Liver (tissue), 9 donors: ENCODE data around the gene TRIML1. TPM values are rescaled to one million over a fixed set of nuclear protein-coding genes. Genes with fewer than 3 reads are reported as not detected.

ENCODE experiments used
- DNase-seq: peaks from one replicate; pipeline ENCODE4 v3.0.0-alpha.2; 2017; ENCODE audit warnings: low spot score
- H3K27ac ChIP-seq, 2 donors: one replicate each; pipeline ENCODE4 v1.7.0; 2013; ENCODE audit warnings: inconsistent platforms in 2 of 2, low read length in 2 of 2, control low read depth in 1 of 2, low read depth in 1 of 2, mild to moderate bottlenecking in 1 of 2
- H3K27me3 ChIP-seq, 4 donors: one replicate each; pipeline versions ENCODE4 v1.6.1 to v1.7.0; 2013; ENCODE audit warnings: low read length in 3 of 4, inconsistent platforms in 1 of 4, mild to moderate bottlenecking in 1 of 4, moderate library complexity in 1 of 4; ENCODE audit not compliant: control insufficient read depth in 4 of 4, insufficient read depth in 4 of 4
- H3K36me3 ChIP-seq, 4 donors: one replicate each; pipeline versions ENCODE4 v1.6.1 to v1.7.0; 2013; ENCODE audit warnings: low read length in 3 of 4, mild to moderate bottlenecking in 3 of 4, low read depth in 1 of 4, moderate library complexity in 1 of 4; ENCODE audit not compliant: control insufficient read depth in 4 of 4, insufficient read depth in 3 of 4
- H3K4me1 ChIP-seq, 4 donors: one replicate each; pipeline versions ENCODE4 v1.6.1 to v1.7.0; 2013; ENCODE audit warnings: low read length in 3 of 4, mild to moderate bottlenecking in 3 of 4, moderate library complexity in 1 of 4; ENCODE audit not compliant: control insufficient read depth in 4 of 4, insufficient read depth in 4 of 4
- H3K4me3 ChIP-seq, 3 donors: one replicate each; pipeline versions ENCODE4 v1.6.1 to v1.7.0; 2013; ENCODE audit warnings: low read length in 3 of 3, control low read depth in 1 of 3, low read depth in 1 of 3, mild to moderate bottlenecking in 1 of 3
- H3K9ac ChIP-seq, 2 donors: one replicate each; pipeline ENCODE4 v1.7.0; 2013; ENCODE audit warnings: low read length in 2 of 2, mild to moderate bottlenecking in 2 of 2, moderate library complexity in 2 of 2, control low read depth in 1 of 2, low read depth in 1 of 2
- H3K9me3 ChIP-seq, 4 donors: one replicate each; pipeline versions ENCODE4 v1.6.1 to v1.7.0; 2013; ENCODE audit warnings: low read length in 3 of 4; ENCODE audit not compliant: control insufficient read depth in 4 of 4
- ATF3 ChIP-seq: IDR thresholded peaks from 2 replicates; pipeline ENCODE4 v1.6.1; 2016; ENCODE audit warnings: antibody characterized with exemption
- CTCF ChIP-seq: fragments of 150-350 bp; IDR thresholded peaks from 2 replicates; pipeline ENCODE4 v1.5.1; 2017; ENCODE audit warnings: improper control_type of control experiment, low read depth, low read length; ENCODE audit not compliant: missing input control
- EGR1 ChIP-seq, 2 donors: IDR thresholded peaks; 2 replicates each; pipeline ENCODE4 v1.6.1; 2016 to 2018; ENCODE audit warnings: antibody characterized with exemption in 2 of 2, low read depth in 2 of 2
- FOXA1 ChIP-seq: IDR thresholded peaks from 2 replicates; pipeline ENCODE4 v1.6.1; 2016; ENCODE audit warnings: antibody characterized with exemption
- FOXA2 ChIP-seq: IDR thresholded peaks from 2 replicates; pipeline ENCODE4 v1.6.1; 2016; ENCODE audit warnings: antibody characterized with exemption
- GABPA ChIP-seq, 2 donors: IDR thresholded peaks in 1 of 2; conservative IDR thresholded peaks in 1 of 2; 2 replicates each; pipeline ENCODE4 v1.6.1; 2016; ENCODE audit warnings: antibody characterized with exemption in 2 of 2, mild to moderate bottlenecking in 1 of 2, moderate library complexity in 1 of 2
- HNF4A ChIP-seq, 2 donors: conservative IDR thresholded peaks; 2 replicates each; pipeline ENCODE4 v1.6.1; 2016; ENCODE audit warnings: antibody characterized with exemption in 2 of 2, mild to moderate bottlenecking in 2 of 2
- HNF4G ChIP-seq: IDR thresholded peaks from 2 replicates; pipeline ENCODE4 v1.6.1; 2016; ENCODE audit warnings: antibody characterized with exemption
- JUND ChIP-seq, 2 donors: IDR thresholded peaks; 2 replicates each; pipeline ENCODE4 v1.6.1; 2016; ENCODE audit warnings: antibody characterized with exemption in 2 of 2
- MAX ChIP-seq: IDR thresholded peaks from 2 replicates; pipeline ENCODE4 v1.6.1; 2016; ENCODE audit warnings: antibody characterized with exemption
- RAD21 ChIP-seq, 2 donors: IDR thresholded peaks; 2 replicates each; pipeline ENCODE4 v1.6.1; 2016; ENCODE audit warnings: antibody characterized with exemption in 2 of 2, mild to moderate bottlenecking in 2 of 2
- REST ChIP-seq: IDR thresholded peaks from 2 replicates; pipeline ENCODE4 v1.6.1; 2016; ENCODE audit warnings: antibody characterized with exemption, mild to moderate bottlenecking
- RXRA ChIP-seq, 2 donors: IDR thresholded peaks; 2 replicates each; pipeline ENCODE4 v1.6.1; 2017 to 2018; ENCODE audit warnings: antibody characterized with exemption in 2 of 2, mild to moderate bottlenecking in 1 of 2
- SP1 ChIP-seq: IDR thresholded peaks from 2 replicates; pipeline ENCODE4 v1.6.1; 2018; ENCODE audit warnings: antibody characterized with exemption, mild to moderate bottlenecking
- TAF1 ChIP-seq: conservative IDR thresholded peaks from 2 replicates; pipeline ENCODE4 v1.6.1; 2016; ENCODE audit warnings: antibody characterized with exemption, mild to moderate bottlenecking
- YY1 ChIP-seq: IDR thresholded peaks from 2 replicates; pipeline ENCODE4 v1.6.1; 2016; ENCODE audit warnings: antibody characterized with exemption, mild to moderate bottlenecking
- ZBTB33 ChIP-seq: IDR thresholded peaks from 2 replicates; pipeline ENCODE4 v1.6.1; 2016; ENCODE audit warnings: antibody characterized with exemption
- WGBS: extraction: QIAGEN DNeasy Blood & Tissue Kit; methylation state at CpG from one replicate; pipeline ENCODE4 v1.1.7; 2013; 5-methylcytosine and 5-hydroxymethylcytosine counted together
- polyA plus RNA-seq, 2 donors: library from polyadenylated mRNA; stranded (reverse) in 1 of 2; unstranded in 1 of 2; fragments of 200-250 nt in 1 of 2; fragments of >200 nt in 1 of 2; fragmentation: Nextera tagmentation in 1 of 2; extraction: Ambion mirVana in 1 of 2; gene quantifications; one replicate each; pipeline versions ENCODE4 v1.2.1 to v1.2.3, GENCODE V29; 2013 to 2015
- total RNA-seq, 2 donors: library from RNA; depleted of rRNA; stranded (reverse); fragments of >200 nt; gene quantifications; one replicate each; pipeline ENCODE4 v1.2.3, GENCODE V29; 2014
- donor health status: healthy.
- donor health status: healthy.
- donor health status: healthy.
- donor health status: healthy.
- donor health status: healthy.

Gene TRIML1
- total and polyA plus RNA-seq, 4 donors = not detected

- H3K27me3 ChIP-seq = peaks cover 0 to 3% (median 0%) of the 10 kb centered on the region in 4 donors
- TF ChIP-seq HNF4G (no peak), HNF4A (conservative IDR thresholded peaks at IDR 0.05) (no peak), YY1 (no peak), FOXA2 (no peak), SP1 (no peak), EGR1 (IDR thresholded peaks at IDR 0.05; ENCODE audit: low read depth in 2 of 2) (no peak), FOXA1 (no peak), RXRA (IDR thresholded peaks at IDR 0.05) (no peak), ZBTB33 (no peak), GABPA (IDR thresholded peaks at IDR 0.05 in 1 of 2, conservative IDR thresholded peaks at IDR 0.05 in 1 of 2) (no peak), MAX (no peak), REST (no peak), JUND (IDR thresholded peaks at IDR 0.05) (no peak), RAD21 (IDR thresholded peaks at IDR 0.05) (no peak), CTCF (no peak), ATF3 (no peak)
- no peak overlapping the region for H3K9ac ChIP-seq
- DNase-seq = no peak
- WGBS = 78% methylated on average over 6 of the region's 6 CpGs
- no peak overlapping the region for H3K27ac ChIP-seq
- no peaks in the 10 kb centered on the region for H3K4me1 ChIP-seq
- no peaks in the 10 kb centered on the region for H3K9me3 ChIP-seq
- no peaks in the 10 kb centered on the region for H3K36me3 ChIP-seq
- no peak overlapping the region for H3K4me3 ChIP-seq
These were observed 27.3 kb upstream of the TRIML1 start for GRCh38 chr4:188111955-188112354.

GRCh38 chr4:188113156-188113555 is 26.1 kb upstream of the TRIML1 start:
- Histone ChIP-seq H3K27ac (no peak overlapping the region), H3K9me3 (no peaks in the 10 kb centered on the region), H3K4me3 (no peak overlapping the region), H3K36me3 (no peaks in the 10 kb centered on the region), H3K4me1 (no peaks in the 10 kb centered on the region), H3K27me3 (no peaks in the 10 kb centered on the region), H3K9ac (no peak overlapping the region)
- WGBS = 78% methylated on average over 9 of the region's 9 CpGs
- no peak for DNase-seq
- TF ChIP-seq REST (no peak), GABPA (IDR thresholded peaks at IDR 0.05 in 1 of 2, conservative IDR thresholded peaks at IDR 0.05 in 1 of 2) (no peak), TAF1 (no peak), JUND (IDR thresholded peaks at IDR 0.05) (no peak), HNF4G (no peak), ATF3 (no peak), MAX (no peak), YY1 (no peak), EGR1 (IDR thresholded peaks at IDR 0.05; ENCODE audit: low read depth in 2 of 2) (no peak), CTCF (no peak), FOXA1 (no peak)
